Measurements from ENCODE around the gene LRP1B.

GRCh38 chr2:141748616-141749015 is 382.2 kb downstream of the LRP1B start:
- TF ChIP-seq POLR2AphosphoS5 (IDR thresholded peaks at IDR 0.05; ENCODE audit: low read depth, low read length) (no peak), SIN3A (IDR thresholded peaks at IDR 0.05; ENCODE audit: borderline replicate concordance, insufficient read depth, low read length) (no peak), REST (IDR thresholded peaks at IDR 0.05; ENCODE audit: insufficient read depth in 1 of 2, low read depth in 2 of 2, low read length in 2 of 2) (no peak), TAF1 (IDR thresholded peaks at IDR 0.05; ENCODE audit: borderline replicate concordance, insufficient read depth, low read length) (no peak), FOXP2 (optimal IDR thresholded peaks at IDR 0.05; ENCODE audit: borderline replicate concordance, extremely low read depth, extremely low read length, insufficient read depth) (no peak)

Measured in PFSK-1 (cell line).